ENCODE data around the gene RFC4. TPM values are rescaled to one million over a fixed set of nuclear protein-coding genes. Genes with fewer than 3 reads are reported as not detected.
A peak's percentile ranks its signal among the peaks of the same experiment; 100 is the strongest.
"Not testable (repeated sequence)": the region's sequence is repeated elsewhere in the genome, so short reads cannot be mapped to it uniquely, and the experiment has no call there.

RFC4 gene
- total RNA-seq, 1 experiment from 2014 or later: 116 TPM

- H3K27me3 ChIP-seq (replicated peaks; ENCODE audit: insufficient read depth, low read depth, low read length, poor library complexity): no peaks in the 10 kb centered on the region
- DNase-seq (ENCODE audit: low spot score): peak; percentile 74
- H3K4me1 ChIP-seq (ENCODE audit: insufficient read depth, low read length, poor library complexity, severe bottlenecking): peaks cover 4% of the 10 kb centered on the region
- no peaks in the 10 kb centered on the region for H3K36me3 ChIP-seq (ENCODE audit: insufficient read depth, low read length, poor library complexity, severe bottlenecking)
- TF ChIP-seq CTCF (conservative IDR thresholded peaks at IDR 0.05; ENCODE audit: low read depth, low read length) (no peak), EZH2 (IDR thresholded peaks at IDR 0.05; ENCODE audit: borderline replicate concordance, low read depth, low read length, poor library complexity, severe bottlenecking) (no peak)
- H3K4me3 ChIP-seq (ENCODE audit: low read depth, low read length, poor library complexity, severe bottlenecking): no peak overlapping the region
- ChIA-PET POLR2A (ENCODE audit: low non-redundant PET) (no interaction called here), CTCF (interaction anchor here (0.6 kb wide), 1 partner anchor 9 kb away, joined by 7 read pairs; no protein-coding TSS in a partner anchor)
- intact Hi-C loops (cut with micrococcal nuclease; ENCODE audit: unreplicated experiment): no loop called here
- H3K9me3 ChIP-seq (ENCODE audit: low read depth, low read length, poor library complexity, severe bottlenecking): no peaks in the 10 kb centered on the region
- BruUV-seq (replicated peaks): no TSS peak
- no peak overlapping the region for H3K27ac ChIP-seq (ENCODE audit: low read depth, low read length, poor library complexity, severe bottlenecking)
Observed at GRCh38 chr3:186815435-186815834, 9.2 kb upstream of the RFC4 start.

- POLR2A ChIA-PET (ENCODE audit: low non-redundant PET): no interaction called here
- no TSS peak for BruUV-seq (replicated peaks)
- Histone ChIP-seq H3K9me3 (ENCODE audit: low read depth, low read length, poor library complexity, severe bottlenecking) (no peaks in the 10 kb centered on the region), H3K36me3 (ENCODE audit: insufficient read depth, low read length, poor library complexity, severe bottlenecking) (no peaks in the 10 kb centered on the region), H3K4me3 (ENCODE audit: low read depth, low read length, poor library complexity, severe bottlenecking) (no peak overlapping the region), H3K4me1 (ENCODE audit: insufficient read depth, low read length, poor library complexity, severe bottlenecking) (peaks cover 4% of the 10 kb centered on the region), H3K27ac (ENCODE audit: low read depth, low read length, poor library complexity, severe bottlenecking) (no peak overlapping the region), H3K27me3 (replicated peaks; ENCODE audit: insufficient read depth, low read depth, low read length, poor library complexity) (no peaks in the 10 kb centered on the region)
- intact Hi-C loops (cut with micrococcal nuclease; ENCODE audit: unreplicated experiment): no loop called here
- DNase-seq (ENCODE audit: low spot score): no peak
- CTCF ChIA-PET: no interaction called here
- no peak for TF ChIP-seq EZH2 (IDR thresholded peaks at IDR 0.05; ENCODE audit: borderline replicate concordance, low read depth, low read length, poor library complexity, severe bottlenecking)
- TF ChIP-seq CTCF (conservative IDR thresholded peaks at IDR 0.05; ENCODE audit: low read depth, low read length): no peak
Observed at GRCh38 chr3:186814100-186814499, 7.8 kb upstream of the RFC4 start.

GRCh38 chr3:186811313-186811712 lies 5.0 kb upstream of the RFC4 start:
- H3K27ac ChIP-seq (ENCODE audit: low read depth, low read length, poor library complexity, severe bottlenecking); H3K4me3 ChIP-seq (ENCODE audit: low read depth, low read length, poor library complexity, severe bottlenecking); H3K27me3 ChIP-seq (replicated peaks; ENCODE audit: insufficient read depth, low read depth, low read length, poor library complexity); BruUV-seq (replicated peaks); DNase-seq (ENCODE audit: low spot score); H3K9me3 ChIP-seq (ENCODE audit: low read depth, low read length, poor library complexity, severe bottlenecking); intact Hi-C loops (cut with micrococcal nuclease; ENCODE audit: unreplicated experiment); H3K4me1 ChIP-seq (ENCODE audit: insufficient read depth, low read length, poor library complexity, severe bottlenecking); POLR2A ChIA-PET (ENCODE audit: low non-redundant PET); H3K36me3 ChIP-seq (ENCODE audit: insufficient read depth, low read length, poor library complexity, severe bottlenecking); CTCF ChIA-PET: not testable (repeated sequence)

GRCh38 chr3:186810336-186810996 lies 4.2 kb upstream of the RFC4 start:
- no TSS peak for BruUV-seq (replicated peaks)
- Histone ChIP-seq H3K36me3 (ENCODE audit: insufficient read depth, low read length, poor library complexity, severe bottlenecking) (no peaks in the 10 kb centered on the region), H3K4me1 (ENCODE audit: insufficient read depth, low read length, poor library complexity, severe bottlenecking) (peaks cover 12% of the 10 kb centered on the region), H3K27me3 (replicated peaks; ENCODE audit: insufficient read depth, low read depth, low read length, poor library complexity) (no peaks in the 10 kb centered on the region), H3K4me3 (ENCODE audit: low read depth, low read length, poor library complexity, severe bottlenecking) (no peak overlapping the region), H3K9me3 (ENCODE audit: low read depth, low read length, poor library complexity, severe bottlenecking) (no peaks in the 10 kb centered on the region), H3K27ac (ENCODE audit: low read depth, low read length, poor library complexity, severe bottlenecking) (no peak overlapping the region)
- intact Hi-C loops (cut with micrococcal nuclease; ENCODE audit: unreplicated experiment): no loop called here
- ChIA-PET POLR2A (ENCODE audit: low non-redundant PET) (no interaction called here), CTCF (no interaction called here)
- no peak for DNase-seq (ENCODE audit: low spot score)
- TF ChIP-seq EZH2 (IDR thresholded peaks at IDR 0.05; ENCODE audit: borderline replicate concordance, low read depth, low read length, poor library complexity, severe bottlenecking): no peak
- TF ChIP-seq CTCF (conservative IDR thresholded peaks at IDR 0.05; ENCODE audit: low read depth, low read length): no peak
